ENCODE measurements around the gene NR6A1.

The NR6A1 gene

DNA sequence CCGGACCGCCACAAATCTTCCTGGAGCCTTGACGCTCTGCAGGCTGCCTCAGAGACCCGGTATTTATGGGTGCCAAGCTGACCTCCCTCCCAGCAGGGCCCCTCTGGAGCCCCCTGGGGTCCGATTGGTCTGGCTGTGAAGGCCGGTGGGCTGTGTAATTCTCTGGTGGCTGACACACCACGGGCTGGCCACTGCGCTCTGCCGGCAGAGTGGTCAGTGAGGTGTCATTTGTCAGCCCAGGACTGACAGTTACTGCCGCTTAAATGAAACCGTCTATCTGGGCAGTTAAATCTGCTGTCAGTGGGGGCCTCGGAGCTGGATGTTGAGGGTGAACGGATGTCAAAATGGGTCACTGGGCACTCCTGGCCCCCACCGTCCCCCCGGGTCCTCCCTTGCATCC, 274.6 kb downstream of the NR6A1 start:
- Histone ChIP-seq H4K20me1 (ENCODE audit: control insufficient read depth, insufficient read depth, low read depth, low read length) (no peaks in the 10 kb centered on the region), H3K36me3 (ENCODE audit: control insufficient read depth, low read length) (no peaks in the 10 kb centered on the region), H3K27me3 (ENCODE audit: control insufficient read depth, low read length) (no peaks in the 10 kb centered on the region)

DNA sequence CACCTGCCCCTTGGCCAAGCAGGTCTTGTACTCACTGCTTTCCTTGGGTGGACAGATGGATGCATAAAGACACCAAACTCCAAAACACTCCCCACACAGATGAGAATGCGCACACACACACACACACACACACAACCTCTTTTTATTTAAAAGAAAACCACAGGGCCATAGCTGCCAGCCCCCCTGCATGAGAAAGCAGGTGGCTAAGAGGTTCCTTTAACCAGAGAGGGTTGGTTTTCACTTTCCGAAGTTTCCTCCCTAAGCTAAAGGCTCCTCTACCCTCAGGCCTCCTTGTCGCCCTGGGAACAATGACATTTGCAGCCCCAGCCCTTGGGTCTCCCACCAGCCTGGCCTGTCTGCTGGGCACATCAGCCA, 275.0 kb downstream of the NR6A1 start:
- no peaks in the 10 kb centered on the region for H3K36me3 ChIP-seq (ENCODE audit: control insufficient read depth, low read length)
- no peak overlapping the region for H3K4me3 ChIP-seq (ENCODE audit: low read length)
- no peaks in the 10 kb centered on the region for H3K9me3 ChIP-seq (ENCODE audit: control insufficient read depth, insufficient read depth, low read length)
- no peaks in the 10 kb centered on the region for H3K79me2 ChIP-seq (ENCODE audit: control insufficient read depth, low read length)
- no peaks in the 10 kb centered on the region for H4K20me1 ChIP-seq (ENCODE audit: control insufficient read depth, insufficient read depth, low read depth, low read length)
- H3K4me1 ChIP-seq (ENCODE audit: control insufficient read depth, low read length): no peaks in the 10 kb centered on the region
- no peaks in the 10 kb centered on the region for H3K9me2 ChIP-seq (replicated peaks; ENCODE audit: control insufficient read depth, low read length)
- no peak overlapping the region for H3K4me2 ChIP-seq (ENCODE audit: low read length)
- TF ChIP-seq EZH2phosphoT487 (IDR thresholded peaks at IDR 0.05; ENCODE audit: borderline replicate concordance, low read length): no peak
- TF ChIP-seq, protein P1, sequence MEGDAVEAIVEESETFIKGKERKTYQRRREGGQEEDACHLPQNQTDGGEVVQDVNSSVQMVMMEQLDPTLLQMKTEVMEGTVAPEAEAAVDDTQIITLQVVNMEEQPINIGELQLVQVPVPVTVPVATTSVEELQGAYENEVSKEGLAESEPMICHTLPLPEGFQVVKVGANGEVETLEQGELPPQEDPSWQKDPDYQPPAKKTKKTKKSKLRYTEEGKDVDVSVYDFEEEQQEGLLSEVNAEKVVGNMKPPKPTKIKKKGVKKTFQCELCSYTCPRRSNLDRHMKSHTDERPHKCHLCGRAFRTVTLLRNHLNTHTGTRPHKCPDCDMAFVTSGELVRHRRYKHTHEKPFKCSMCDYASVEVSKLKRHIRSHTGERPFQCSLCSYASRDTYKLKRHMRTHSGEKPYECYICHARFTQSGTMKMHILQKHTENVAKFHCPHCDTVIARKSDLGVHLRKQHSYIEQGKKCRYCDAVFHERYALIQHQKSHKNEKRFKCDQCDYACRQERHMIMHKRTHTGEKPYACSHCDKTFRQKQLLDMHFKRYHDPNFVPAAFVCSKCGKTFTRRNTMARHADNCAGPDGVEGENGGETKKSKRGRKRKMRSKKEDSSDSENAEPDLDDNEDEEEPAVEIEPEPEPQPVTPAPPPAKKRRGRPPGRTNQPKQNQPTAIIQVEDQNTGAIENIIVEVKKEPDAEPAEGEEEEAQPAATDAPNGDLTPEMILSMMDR (IDR thresholded peaks at IDR 0.05; ENCODE audit: low read depth, low read length, poor library complexity, severe bottlenecking): no peak
- H3K27me3 ChIP-seq (ENCODE audit: control insufficient read depth, low read length): no peaks in the 10 kb centered on the region
- H3F3A ChIP-seq (ENCODE audit: control insufficient read depth, insufficient read depth): no peaks in the 10 kb centered on the region
- H3K27ac ChIP-seq (ENCODE audit: low read depth, low read length): no peak overlapping the region

More for the DNA sequence above, 274.6 kb downstream of the NR6A1 start:
- Histone ChIP-seq H3K4me1 (ENCODE audit: control insufficient read depth, low read length) (no peaks in the 10 kb centered on the region), H3K4me3 (ENCODE audit: low read length) (no peak overlapping the region), H3K27ac (ENCODE audit: low read depth, low read length) (no peak overlapping the region), H3F3A (ENCODE audit: control insufficient read depth, insufficient read depth) (no peaks in the 10 kb centered on the region), H3K4me2 (ENCODE audit: low read length) (no peak overlapping the region), H3K9me3 (ENCODE audit: control insufficient read depth, insufficient read depth, low read length) (no peaks in the 10 kb centered on the region), H3K79me2 (ENCODE audit: control insufficient read depth, low read length) (no peaks in the 10 kb centered on the region), H3K9me2 (replicated peaks; ENCODE audit: control insufficient read depth, low read length) (no peaks in the 10 kb centered on the region)
- TF ChIP-seq, protein P1 (IDR thresholded peaks at IDR 0.05; ENCODE audit: low read depth, low read length, poor library complexity, severe bottlenecking): no peak
- TF ChIP-seq EZH2phosphoT487 (IDR thresholded peaks at IDR 0.05; ENCODE audit: borderline replicate concordance, low read length): no peak

DNA sequence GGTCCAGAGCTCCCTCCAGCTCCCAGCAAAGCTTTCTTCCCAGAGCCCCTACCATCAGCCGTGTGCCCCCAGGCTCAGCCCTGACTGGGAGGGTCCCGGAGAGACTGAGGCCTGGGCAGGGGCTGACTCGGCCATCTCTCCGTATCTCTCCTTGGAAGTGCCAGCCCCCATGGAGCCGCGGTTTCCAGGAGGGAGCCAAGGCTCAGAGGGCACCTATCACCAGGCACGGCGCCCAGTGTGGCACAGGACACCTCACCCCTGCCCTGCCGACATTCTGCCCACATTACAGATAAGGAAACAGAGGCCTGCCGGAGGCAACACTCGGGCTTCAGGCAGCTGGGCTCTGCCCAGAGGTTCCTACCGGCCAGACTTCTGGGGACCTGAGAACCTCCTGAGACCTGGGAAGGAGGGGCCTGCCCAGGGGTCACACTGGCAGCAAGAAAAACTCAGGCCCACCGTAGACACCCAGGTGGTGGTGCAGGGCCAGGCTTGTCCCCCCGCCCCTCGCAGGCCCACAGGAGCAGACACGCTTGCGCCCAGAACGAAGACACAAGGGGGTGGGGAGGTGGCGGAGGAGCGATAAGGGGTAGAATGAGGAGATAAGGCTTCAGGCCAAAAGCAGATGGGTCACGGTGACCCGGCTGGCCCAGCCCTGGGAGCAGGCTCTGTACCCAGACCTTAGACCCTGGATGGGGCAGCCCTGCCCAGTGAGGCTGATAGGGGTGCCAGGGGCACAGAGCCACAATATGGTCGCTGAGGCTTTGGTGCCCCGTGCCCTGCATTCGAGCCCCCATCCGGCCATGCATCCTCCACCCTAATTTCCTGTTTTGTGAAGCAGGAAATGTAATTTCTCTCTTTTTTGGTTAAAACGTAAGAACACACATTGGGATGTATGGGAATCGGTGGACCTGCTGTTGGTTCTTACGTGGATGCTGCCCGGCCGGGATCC, 275.7 kb downstream of the NR6A1 start:
- no peaks in the 10 kb centered on the region for H3K9me2 ChIP-seq (replicated peaks; ENCODE audit: control insufficient read depth, low read length)
- H3K4me1 ChIP-seq (ENCODE audit: control insufficient read depth, low read length): no peaks in the 10 kb centered on the region
- no peaks in the 10 kb centered on the region for H3K27me3 ChIP-seq (ENCODE audit: control insufficient read depth, low read length)
- TF ChIP-seq, protein P1 (IDR thresholded peaks at IDR 0.05; ENCODE audit: low read depth, low read length, poor library complexity, severe bottlenecking): no peak
- TF ChIP-seq EZH2phosphoT487 (IDR thresholded peaks at IDR 0.05; ENCODE audit: borderline replicate concordance, low read length): no peak
- H3K4me2 ChIP-seq (ENCODE audit: low read length): no peak overlapping the region
- H3K4me3 ChIP-seq (ENCODE audit: low read length): no peak overlapping the region
- H3K9me3 ChIP-seq (ENCODE audit: control insufficient read depth, insufficient read depth, low read length): no peaks in the 10 kb centered on the region
- H3F3A ChIP-seq (ENCODE audit: control insufficient read depth, insufficient read depth): no peaks in the 10 kb centered on the region
- H3K27ac ChIP-seq (ENCODE audit: low read depth, low read length): no peak overlapping the region
- no peaks in the 10 kb centered on the region for H3K36me3 ChIP-seq (ENCODE audit: control insufficient read depth, low read length)
- no peaks in the 10 kb centered on the region for H3K79me2 ChIP-seq (ENCODE audit: control insufficient read depth, low read length)
- H4K20me1 ChIP-seq (ENCODE audit: control insufficient read depth, insufficient read depth, low read depth, low read length): no peaks in the 10 kb centered on the region
